HepG2 (cell line): ENCODE data around the gene MARCHF9.
A peak's percentile ranks its signal among the peaks of the same experiment; 100 is the strongest.

ENCODE experiments used
- EZH2 ChIP-seq: conservative IDR thresholded peaks from 2 replicates; pipeline ENCODE4 v1.6.1; 2012; ENCODE audit warnings: mild to moderate bottlenecking, low read depth, low read length, moderate library complexity
- POLR2A ChIP-seq, 2 experiments: IDR thresholded peaks; 2 replicates each; pipeline ENCODE4 v1.6.1; 2011; ENCODE audit warnings: low read depth in 2 of 2, low read length in 2 of 2, mild to moderate bottlenecking in 1 of 2, moderate library complexity in 1 of 2; ENCODE audit not compliant: insufficient read depth in 1 of 2
- ZNF30 ChIP-seq: sonication (generic); formaldehyde crosslinking; IDR thresholded peaks from 2 replicates; pipeline ENCODE4 v1.5.0; 2020; ENCODE audit warnings: mild to moderate bottlenecking, missing genetic modification reagents
- TF ChIP-seq, protein P1 (sequence below): sonication (generic); formaldehyde crosslinking; IDR thresholded peaks from 2 replicates; pipeline ENCODE4; 2020; ENCODE audit warnings: missing genetic modification reagents, mild to moderate bottlenecking, borderline replicate concordance
- TF ChIP-seq, protein P2 (sequence below): sonication (generic); formaldehyde crosslinking; IDR thresholded peaks from 2 replicates; pipeline ENCODE4 v1.8.0; 2022; ENCODE audit warnings: mild to moderate bottlenecking, missing genetic modification reagents, borderline replicate concordance

DNA sequence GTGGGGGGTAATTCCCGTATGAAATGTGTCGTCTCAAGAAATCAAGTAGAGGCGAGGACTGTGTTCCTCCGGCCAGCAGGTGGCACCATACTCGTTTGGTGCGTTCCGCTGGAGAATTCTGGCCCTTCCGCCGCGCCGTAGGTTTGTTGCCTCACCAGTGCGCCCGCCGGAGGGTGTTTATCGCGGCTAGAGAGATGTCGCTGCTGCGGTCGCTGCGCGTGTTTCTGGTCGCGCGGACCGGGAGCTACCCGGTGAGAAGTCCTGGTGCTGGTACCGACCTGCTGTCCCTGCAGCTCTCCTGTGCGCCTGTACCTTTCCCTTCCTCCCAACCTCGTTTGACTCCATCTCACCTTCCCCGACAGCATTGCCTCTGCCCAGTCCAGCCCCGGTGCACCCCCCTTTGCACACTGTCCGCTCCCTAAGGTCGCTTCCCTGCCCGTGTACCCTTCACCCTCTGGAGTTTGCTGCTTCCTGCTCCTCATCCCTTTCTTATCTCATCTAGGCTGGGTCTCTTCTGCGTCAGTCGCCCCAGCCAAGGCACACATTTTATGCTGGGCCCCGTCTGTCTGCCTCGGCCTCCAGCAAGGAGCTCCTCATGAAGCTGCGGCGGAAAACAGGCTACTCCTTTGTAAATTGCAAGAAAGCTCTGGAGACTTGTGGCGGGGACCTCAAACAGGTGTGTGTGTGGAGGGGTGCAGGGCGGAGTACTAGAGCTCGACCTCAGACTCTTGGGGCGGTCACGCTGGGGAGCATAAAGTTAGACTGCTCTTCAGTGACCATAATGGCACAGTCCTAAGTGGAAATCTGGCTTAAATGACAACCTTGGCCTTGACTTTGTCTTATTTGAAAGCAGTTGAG is 27.9 kb downstream of the MARCHF9 start, which contains the start of gene TSFM:
- TF ChIP-seq EZH2 (no peak), ZNF30 (CRISPR knock-in tag) (0 out of 2 replicates have a peak, but pooled peaks have one; percentile 63), POLR2A (IDR thresholded peaks at IDR 0.05; ENCODE audit: insufficient read depth in 1 of 2, low read depth in 2 of 2, low read length in 2 of 2) (peak; percentile 89 to 94)
- TF ChIP-seq, protein P1, sequence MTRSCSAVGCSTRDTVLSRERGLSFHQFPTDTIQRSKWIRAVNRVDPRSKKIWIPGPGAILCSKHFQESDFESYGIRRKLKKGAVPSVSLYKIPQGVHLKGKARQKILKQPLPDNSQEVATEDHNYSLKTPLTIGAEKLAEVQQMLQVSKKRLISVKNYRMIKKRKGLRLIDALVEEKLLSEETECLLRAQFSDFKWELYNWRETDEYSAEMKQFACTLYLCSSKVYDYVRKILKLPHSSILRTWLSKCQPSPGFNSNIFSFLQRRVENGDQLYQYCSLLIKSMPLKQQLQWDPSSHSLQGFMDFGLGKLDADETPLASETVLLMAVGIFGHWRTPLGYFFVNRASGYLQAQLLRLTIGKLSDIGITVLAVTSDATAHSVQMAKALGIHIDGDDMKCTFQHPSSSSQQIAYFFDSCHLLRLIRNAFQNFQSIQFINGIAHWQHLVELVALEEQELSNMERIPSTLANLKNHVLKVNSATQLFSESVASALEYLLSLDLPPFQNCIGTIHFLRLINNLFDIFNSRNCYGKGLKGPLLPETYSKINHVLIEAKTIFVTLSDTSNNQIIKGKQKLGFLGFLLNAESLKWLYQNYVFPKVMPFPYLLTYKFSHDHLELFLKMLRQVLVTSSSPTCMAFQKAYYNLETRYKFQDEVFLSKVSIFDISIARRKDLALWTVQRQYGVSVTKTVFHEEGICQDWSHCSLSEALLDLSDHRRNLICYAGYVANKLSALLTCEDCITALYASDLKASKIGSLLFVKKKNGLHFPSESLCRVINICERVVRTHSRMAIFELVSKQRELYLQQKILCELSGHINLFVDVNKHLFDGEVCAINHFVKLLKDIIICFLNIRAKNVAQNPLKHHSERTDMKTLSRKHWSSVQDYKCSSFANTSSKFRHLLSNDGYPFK (CRISPR knock-in tag) = peak; percentile 86
- TF ChIP-seq, protein P2, sequence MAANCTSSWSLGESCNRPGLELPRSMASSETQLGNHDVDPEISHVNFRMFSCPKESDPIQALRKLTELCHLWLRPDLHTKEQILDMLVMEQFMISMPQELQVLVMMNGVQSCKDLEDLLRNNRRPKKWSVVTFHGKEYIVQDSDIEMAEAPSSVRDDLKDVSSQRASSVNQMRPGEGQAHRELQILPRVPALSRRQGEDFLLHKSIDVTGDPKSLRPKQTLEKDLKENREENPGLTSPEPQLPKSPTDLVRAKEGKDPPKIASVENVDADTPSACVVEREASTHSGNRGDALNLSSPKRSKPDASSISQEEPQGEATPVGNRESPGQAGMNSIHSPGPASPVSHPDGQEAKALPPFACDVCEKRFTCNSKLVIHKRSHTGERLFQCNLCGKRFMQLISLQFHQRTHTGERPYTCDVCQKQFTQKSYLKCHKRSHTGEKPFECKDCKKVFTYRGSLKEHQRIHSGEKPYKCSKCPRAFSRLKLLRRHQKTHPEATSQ (CRISPR knock-in tag) = no peak
